K562 (cell line): ENCODE data around the gene ADAT2. TPM values are rescaled to one million over a fixed set of nuclear protein-coding genes. Genes with fewer than 3 reads are reported as not detected.

Experiments used
- ATAC-seq: fragments of 200-7000 bp; cut with Tn5 transposase; 3 replicates; pipeline ENCODE4 v1.9.1; 2020; ENCODE audit warnings: moderate library complexity
- BruUV-seq: library from RNA; stranded (reverse); fragments of 400-500 nt; replicated peaks from 2 replicates; lab custom pipeline; 2021; lab: Mats Ljungman, UMichigan
- CTCF ChIA-PET: fragments of 300-600 bp; formaldehyde crosslinking; extraction: SDS; loops from one replicate; lab custom pipeline; 2021; ENCODE audit warnings: low intra/inter-chr PET ratio; lab: Yijun Ruan, JAX
- POLR2A ChIA-PET: fragments of 300-600, 350-650 bp; sonication (Branson Sonifier 250); formaldehyde crosslinking; extraction: SDS; loops from one replicate; lab custom pipeline; 2021; ENCODE audit warnings: antibody characterized with exemption, inconsistent platforms; lab: Yijun Ruan, JAX
- DNase-seq, 4 experiments: peaks; one replicate each; pipeline versions ENCODE4 v3.0.0 to v3.0.0-alpha.2; 2011 to 2018; ENCODE audit warnings: low spot score in 3 of 4, mixed read lengths in 3 of 4; ENCODE audit errors: extremely low read depth in 1 of 4
- FAIRE-seq: peaks from 2 replicates; lab custom pipeline; 2011; peaks lifted over from hg19 to GRCh38; lab: Jason Lieb, UNC
- H2AFZ ChIP-seq: 2 replicates; pipeline ENCODE4 v1.6.0; 2011; ENCODE audit warnings: low read depth, low read length, control low read depth, inconsistent platforms
- H3K27ac ChIP-seq: fragments of 200-600 bp; 3 replicates; pipeline ENCODE4 v1.8.0; 2011; ENCODE audit warnings: low read depth, mild to moderate bottlenecking, control low read depth, inconsistent platforms, low read length, moderate library complexity, mixed read lengths; ENCODE audit errors: extremely low read depth
- H3K27me3 ChIP-seq, 2 experiments: fragments of 300-600 bp in 1 of 2; 2 replicates in 1 of 2; 3 replicates in 1 of 2; pipeline versions ENCODE4 v1.6.0 to v1.8.0; 2011; ENCODE audit warnings: inconsistent platforms in 2 of 2, low read length in 2 of 2, mild to moderate bottlenecking in 1 of 2, mixed read lengths in 1 of 2, moderate library complexity in 1 of 2; ENCODE audit not compliant: control insufficient read depth in 2 of 2, insufficient read depth in 2 of 2
- H3K36me3 ChIP-seq: fragments of 300-600 bp; 3 replicates; pipeline ENCODE4 v1.8.0; 2011; ENCODE audit warnings: mild to moderate bottlenecking, low read length, inconsistent platforms; ENCODE audit not compliant: control insufficient read depth, insufficient read depth
- H3K4me1 ChIP-seq, 2 experiments: fragments of 200-600 bp in 1 of 2; replicated peaks in 1 of 2; 2 replicates in 1 of 2; 3 replicates in 1 of 2; pipeline versions ENCODE4 v1.5.1 to v1.8.0; 2011; ENCODE audit warnings: inconsistent platforms in 2 of 2, low read length in 2 of 2, mild to moderate bottlenecking in 1 of 2, mixed read lengths in 1 of 2, moderate library complexity in 1 of 2; ENCODE audit not compliant: control insufficient read depth in 2 of 2, insufficient read depth in 2 of 2
- H3K4me2 ChIP-seq: 2 replicates; pipeline ENCODE4 v1.6.1; 2011; ENCODE audit warnings: low read length, control low read depth, inconsistent platforms, mixed read lengths; ENCODE audit not compliant: insufficient read depth
- H3K4me3 ChIP-seq: fragments of 200-600 bp; sonication (generic), shearing (Covaris generic); 2 replicates; pipeline ENCODE4 v1.5.1; 2016; ENCODE audit warnings: control low read depth, inconsistent platforms
- H3K79me2 ChIP-seq: fragments of 200-600 bp; 3 replicates; pipeline ENCODE4 v1.8.0; 2011; ENCODE audit warnings: low read length, inconsistent platforms; ENCODE audit not compliant: control insufficient read depth, insufficient read depth
- H3K9ac ChIP-seq, 2 experiments: 2 replicates each; pipeline versions ENCODE4 v1.6.0 to v1.6.1; 2011; ENCODE audit warnings: low read depth in 2 of 2, low read length in 2 of 2, control low read depth in 1 of 2, inconsistent platforms in 1 of 2, mild to moderate bottlenecking in 1 of 2, mixed read lengths in 1 of 2; ENCODE audit not compliant: insufficient read depth in 1 of 2
- H3K9me1 ChIP-seq: one replicate; pipeline ENCODE4 v1.6.0; 2011; ENCODE audit warnings: inconsistent platforms, mild to moderate bottlenecking, low read length, moderate library complexity; ENCODE audit not compliant: control insufficient read depth, insufficient read depth
- H3K9me3 ChIP-seq: replicated peaks from 2 replicates; pipeline ENCODE4 v1.5.1; 2011; ENCODE audit warnings: low read depth, low read length, inconsistent platforms; ENCODE audit not compliant: control insufficient read depth, insufficient read depth
- H4K20me1 ChIP-seq: replicated peaks from 2 replicates; pipeline ENCODE4 v1.6.1; 2011; ENCODE audit warnings: low read length, inconsistent platforms, mixed read lengths; ENCODE audit not compliant: control insufficient read depth, insufficient read depth
- ETV1 ChIP-seq: fragments of 450-650 bp; conservative IDR thresholded peaks from 2 replicates; pipeline ENCODE4 v1.6.1; 2016; ENCODE audit warnings: missing genetic modification characterization, control low read depth, low read depth, missing compliant biosample characterization
- ZNF12 ChIP-seq: sonication (generic); formaldehyde crosslinking; IDR thresholded peaks from 2 replicates; pipeline ENCODE4 v1.4.0; 2020; ENCODE audit warnings: mild to moderate bottlenecking, missing genetic modification reagents
- WGBS: fragments of 100-300 bp; shearing (Covaris generic); methylation state at CpG from one replicate; pipeline ENCODE4 v1.1.6; 2016; ENCODE audit warnings: low coverage, mixed read lengths; ENCODE audit not compliant: insufficient coverage; ENCODE audit errors: missing lambda C conversion rate; 5-methylcytosine and 5-hydroxymethylcytosine counted together
- in situ Hi-C: fragments of 300-500 bp; cut with MboI; formaldehyde crosslinking; loops from 4 replicates; pipeline ENCODE4 v1.15.0; 2018; ENCODE audit warnings: inconsistent platforms, mixed read lengths
- intact Hi-C: fragments of 100-400 bp; cut with micrococcal nuclease; formaldehyde crosslinking; loops from 2 replicates; pipeline ENCODE4 v1.14.2; 2022
- polyA plus RNA-seq, 8 experiments: library from polyadenylated mRNA; depleted of rRNA in 4 of 8; stranded (reverse) in 5 of 8; unstranded in 3 of 8; fragments of >200 nt; fragmentation: Nextera tagmentation in 2 of 8; fragmentation: Illumina TruSeq in 1 of 8; extraction: Ambion mirVana in 2 of 8; extraction: Trizol in 1 of 8; gene quantifications; 2 replicates each; pipeline versions ENCODE4 v1.2.1 to v1.2.3, GENCODE V29; 2011 to 2014; ENCODE audit warnings: inconsistent platforms in 1 of 8, missing spikeins in 1 of 8
- total RNA-seq, 7 experiments: library from RNA; depleted of rRNA in 6 of 7; stranded (reverse); fragments of >200 nt in 6 of 7; fragmentation: Illumina TruSeq in 2 of 7; extraction: Trizol in 2 of 7; gene quantifications; 2 replicates each; pipeline versions ENCODE4 v1.2.1 to v1.2.3, GENCODE V29; 2011 to 2021; ENCODE audit warnings: low replicate concordance in 1 of 7
- TF ChIP-seq, protein P1 (sequence below): fragments of 450-650 bp; IDR thresholded peaks from 2 replicates; pipeline ENCODE4 v1.7.1; 2018; ENCODE audit warnings: mild to moderate bottlenecking, low read depth; ENCODE audit not compliant: partially characterized antibody

The ADAT2 gene
- total and polyA plus RNA-seq, 9 of the 15 experiments (the other 6 are each of a cell fraction or from before 2014, with no cell fraction given): 13.0 to 62.5 (median 31.7) TPM

DNA sequence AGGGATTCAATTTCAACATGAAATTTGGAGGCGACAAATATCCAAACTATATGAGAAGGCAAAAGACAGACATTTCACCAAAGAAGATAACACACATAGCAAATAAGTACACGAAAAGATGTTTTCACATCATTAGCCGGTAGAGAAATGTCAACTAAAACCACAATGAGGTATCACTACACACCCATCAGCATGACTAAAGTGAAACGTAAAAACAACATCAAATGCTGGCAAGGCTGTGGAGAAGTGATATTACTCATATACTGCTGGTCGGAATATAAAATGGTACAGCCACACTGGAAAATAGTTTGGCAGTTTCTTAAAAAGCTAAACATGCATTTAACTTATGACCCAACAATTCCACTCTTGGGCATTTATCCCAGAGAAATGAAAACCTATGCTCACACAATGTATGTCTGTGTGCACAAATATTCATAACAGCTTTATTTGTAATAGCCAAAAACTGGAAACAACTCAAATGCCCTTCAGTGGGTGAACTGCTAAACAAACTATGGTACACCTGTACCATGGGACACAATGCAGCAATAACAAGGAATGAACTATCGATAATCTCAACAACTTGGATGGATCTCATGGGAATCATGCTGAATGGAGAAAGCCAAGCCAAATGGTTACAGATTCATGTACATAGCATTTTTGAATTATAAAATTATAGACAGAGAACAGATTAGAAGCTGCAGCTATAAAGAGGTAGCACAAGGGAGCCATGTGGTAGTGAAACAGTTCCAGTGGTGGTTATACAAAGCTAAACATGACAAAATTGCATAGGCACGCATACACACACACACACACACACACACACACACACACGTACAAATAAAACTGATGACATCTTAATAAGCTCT lies 8.6 kb downstream of the ADAT2 start (continued):
- TF ChIP-seq, protein P1, sequence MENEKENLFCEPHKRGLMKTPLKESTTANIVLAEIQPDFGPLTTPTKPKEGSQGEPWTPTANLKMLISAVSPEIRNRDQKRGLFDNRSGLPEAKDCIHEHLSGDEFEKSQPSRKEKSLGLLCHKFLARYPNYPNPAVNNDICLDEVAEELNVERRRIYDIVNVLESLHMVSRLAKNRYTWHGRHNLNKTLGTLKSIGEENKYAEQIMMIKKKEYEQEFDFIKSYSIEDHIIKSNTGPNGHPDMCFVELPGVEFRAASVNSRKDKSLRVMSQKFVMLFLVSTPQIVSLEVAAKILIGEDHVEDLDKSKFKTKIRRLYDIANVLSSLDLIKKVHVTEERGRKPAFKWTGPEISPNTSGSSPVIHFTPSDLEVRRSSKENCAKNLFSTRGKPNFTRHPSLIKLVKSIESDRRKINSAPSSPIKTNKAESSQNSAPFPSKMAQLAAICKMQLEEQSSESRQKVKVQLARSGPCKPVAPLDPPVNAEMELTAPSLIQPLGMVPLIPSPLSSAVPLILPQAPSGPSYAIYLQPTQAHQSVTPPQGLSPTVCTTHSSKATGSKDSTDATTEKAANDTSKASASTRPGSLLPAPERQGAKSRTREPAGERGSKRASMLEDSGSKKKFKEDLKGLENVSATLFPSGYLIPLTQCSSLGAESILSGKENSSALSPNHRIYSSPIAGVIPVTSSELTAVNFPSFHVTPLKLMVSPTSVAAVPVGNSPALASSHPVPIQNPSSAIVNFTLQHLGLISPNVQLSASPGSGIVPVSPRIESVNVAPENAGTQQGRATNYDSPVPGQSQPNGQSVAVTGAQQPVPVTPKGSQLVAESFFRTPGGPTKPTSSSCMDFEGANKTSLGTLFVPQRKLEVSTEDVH: no peak

- Histone ChIP-seq H3K27ac (no peak overlapping the region), H3K36me3 (peaks cover 93% of the 10 kb centered on the region), H3K27me3 (no peaks in the 10 kb centered on the region), H3K4me2 (no peak overlapping the region), H3K4me1 (peaks cover 0 to 2% of the 10 kb centered on the region in 2 experiments; a peak in 1 of 5 replicates), H3K79me2 (peaks cover 58% of the 10 kb centered on the region), H3K9ac (no peak overlapping the region), H3K9me1 (no peaks in the 10 kb centered on the region), H2AFZ (no peak overlapping the region), H3K9me3 (no peaks in the 10 kb centered on the region), H4K20me1 (no peaks in the 10 kb centered on the region), H3K4me3 (no peak overlapping the region)
- no TSS peak for BruUV-seq
- intact Hi-C loops: no loop called here
- FAIRE-seq (no peak), DNase-seq (no peak), ATAC-seq (no peak)
- CTCF ChIA-PET: no interaction called here
- in situ Hi-C loops: no loop called here
- POLR2A ChIA-PET: no interaction called here
- TF ChIP-seq ETV1: no peak
- TF ChIP-seq ZNF12 (CRISPR knock-in tag): peak; percentile 66; the same call in 1 of the 2 replicates
- 83% methylated on average over 2 of the region's 2 CpGs for WGBS
These were observed 9.5 kb downstream of the ADAT2 start for GRCh38 chr6:143441010-143441409.
